GM12892 (cell line): ENCODE results near the gene DPP3.

Experiments
- POLR2A ChIP-seq: IDR thresholded peaks from 2 replicates; pipeline ENCODE4 v1.6.1; 2011; ENCODE audit warnings: low read depth, low read length, control low read depth
- TAF1 ChIP-seq: IDR thresholded peaks from 2 replicates; pipeline ENCODE4 v1.6.1; 2011; ENCODE audit warnings: low read depth, mild to moderate bottlenecking, control low read depth, low read length, borderline replicate concordance

GRCh38 chr11:66462911-66463310 is 17.3 kb upstream of the DPP3 start:
- TF ChIP-seq POLR2A, result no peak
- TF ChIP-seq TAF1, result no peak
